ENCODE results near the gene CRISPLD2.
"Not testable (repeated sequence)": the region's sequence is repeated elsewhere in the genome, so short reads cannot be mapped to it uniquely, and the experiment has no call there.

The CRISPLD2 gene

GRCh38 chr16:84856811-84857210 lies 37.0 kb downstream of the CRISPLD2 start:
- not testable (repeated sequence) for DNase-seq (ENCODE audit: low read depth in 2 of 2)

GRCh38 chr16:84859681-84860080 lies 39.9 kb downstream of the CRISPLD2 start:
- no peak for DNase-seq (ENCODE audit: low read depth in 2 of 2)

- no peak for DNase-seq (ENCODE audit: low read depth in 2 of 2)
Observed at GRCh38 chr16:84860383-84860782, 40.6 kb downstream of the CRISPLD2 start.

- DNase-seq (ENCODE audit: low read depth in 2 of 2): no peak
Observed at GRCh38 chr16:84861671-84862070, 41.9 kb downstream of the CRISPLD2 start.

- no peak for DNase-seq (ENCODE audit: low read depth in 2 of 2)
Observed at GRCh38 chr16:84862804-84863480, 43.2 kb downstream of the CRISPLD2 start.

GRCh38 chr16:84863481-84863814 lies 43.7 kb downstream of the CRISPLD2 start:
- DNase-seq (ENCODE audit: low read depth in 2 of 2): no peak

GRCh38 chr16:84864326-84864955 lies 44.7 kb downstream of the CRISPLD2 start:
- DNase-seq (ENCODE audit: low read depth in 2 of 2): no peak

- DNase-seq (ENCODE audit: low read depth in 2 of 2): no peak
Observed at GRCh38 chr16:84867696-84868095, 47.9 kb downstream of the CRISPLD2 start.

GRCh38 chr16:84868328-84868727 lies 48.5 kb downstream of the CRISPLD2 start:
- DNase-seq (ENCODE audit: low read depth in 2 of 2): no peak

GRCh38 chr16:84868829-84869472 lies 49.2 kb downstream of the CRISPLD2 start:
- no peak for DNase-seq (ENCODE audit: low read depth in 2 of 2)

- no peak for DNase-seq (ENCODE audit: low read depth in 2 of 2)
Observed at GRCh38 chr16:84869473-84869845, 49.7 kb downstream of the CRISPLD2 start.

- not testable (repeated sequence) for DNase-seq (ENCODE audit: low read depth in 2 of 2)
Observed at GRCh38 chr16:84872971-84873370, 53.2 kb downstream of the CRISPLD2 start.

GRCh38 chr16:84874004-84874435 lies 54.2 kb downstream of the CRISPLD2 start:
- DNase-seq (ENCODE audit: low read depth in 2 of 2): no peak

GRCh38 chr16:84874553-84874952 lies 54.8 kb downstream of the CRISPLD2 start:
- no peak for DNase-seq (ENCODE audit: low read depth in 2 of 2)

- no peak for DNase-seq (ENCODE audit: low read depth in 2 of 2)
Observed at GRCh38 chr16:84874983-84875382, 55.2 kb downstream of the CRISPLD2 start.

- DNase-seq (ENCODE audit: low read depth in 2 of 2): no peak
Observed at GRCh38 chr16:84875846-84876245, 56.1 kb downstream of the CRISPLD2 start.

GRCh38 chr16:84876873-84877606 lies 57.3 kb downstream of the CRISPLD2 start:
- no peak for DNase-seq (ENCODE audit: low read depth in 2 of 2)

- DNase-seq (ENCODE audit: low read depth in 2 of 2): no peak
Observed at GRCh38 chr16:84878770-84879169, 59.0 kb downstream of the CRISPLD2 start.

GRCh38 chr16:84879569-84880487 lies 60.0 kb downstream of the CRISPLD2 start:
- DNase-seq (ENCODE audit: low read depth in 2 of 2): no peak

GRCh38 chr16:84881702-84882521 lies 62.1 kb downstream of the CRISPLD2 start:
- DNase-seq (ENCODE audit: low read depth in 2 of 2): no peak

GRCh38 chr16:84883301-84883700 lies 63.5 kb downstream of the CRISPLD2 start:
- no peak for DNase-seq (ENCODE audit: low read depth in 2 of 2)
